Embryonic facial prominence (tissue), 1 donor: ENCODE measurements around the gene SLC15A3.
"Not testable (repeated sequence)": the region's sequence is repeated elsewhere in the genome, so short reads cannot be mapped to it uniquely, and the experiment has no call there.

Experiments
- DNase-seq: peaks from one replicate; pipeline ENCODE4 v3.0.0-alpha.2; 2016; ENCODE audit errors: extremely low spot score

The SLC15A3 gene

GRCh38 chr11:60913793-60914632 is 38.0 kb downstream of the SLC15A3 start, which contains the start of gene TMEM109:
Gene TMEM109, plus strand, starts transcription at chr11:60914158. Its CDS starts 5,536 bp downstream, at chr11:60919694.
- DNase-seq, result peak; percentile 90

GRCh38 chr11:60912851-60913528 is 39.0 kb downstream of the SLC15A3 start:
- DNase-seq, result no peak

GRCh38 chr11:60912223-60912850 is 39.6 kb downstream of the SLC15A3 start:
- no peak for DNase-seq

- DNase-seq, result no peak
Measured at GRCh38 chr11:60910711-60911380, 41.1 kb downstream of the SLC15A3 start.

- no peak for DNase-seq
Measured at GRCh38 chr11:60910281-60910687, 41.7 kb downstream of the SLC15A3 start.

- DNase-seq, result not testable (repeated sequence)
Measured at GRCh38 chr11:60909680-60910280, 42.2 kb downstream of the SLC15A3 start.

GRCh38 chr11:60908803-60909202 is 43.2 kb downstream of the SLC15A3 start:
- no peak for DNase-seq

GRCh38 chr11:60906132-60906972 is 45.6 kb downstream of the SLC15A3 start, which contains the start of gene PRPF19:
Gene PRPF19, minus strand, starts transcription at chr11:60906585. Its CDS starts 203 bp downstream, at chr11:60906382.
- peak; percentile 87 for DNase-seq

GRCh38 chr11:60905551-60906113 is 46.3 kb downstream of the SLC15A3 start:
- no peak for DNase-seq

- no peak for DNase-seq
Measured at GRCh38 chr11:60905047-60905446, 46.9 kb downstream of the SLC15A3 start.

GRCh38 chr11:60902625-60903024 is 49.4 kb downstream of the SLC15A3 start:
- DNase-seq, result no peak

GRCh38 chr11:60900673-60901404 is 51.1 kb downstream of the SLC15A3 start:
- no peak for DNase-seq

GRCh38 chr11:60899977-60900376 is 52.0 kb downstream of the SLC15A3 start:
- no peak for DNase-seq

GRCh38 chr11:60899046-60899936 is 52.7 kb downstream of the SLC15A3 start:
- no peak for DNase-seq

GRCh38 chr11:60897496-60897895 is 54.5 kb downstream of the SLC15A3 start:
- no peak for DNase-seq

- no peak for DNase-seq
Measured at GRCh38 chr11:60895687-60896086, 56.3 kb downstream of the SLC15A3 start.

GRCh38 chr11:60891103-60891741 is 60.8 kb downstream of the SLC15A3 start:
- DNase-seq, result no peak

GRCh38 chr11:60890696-60891095 is 61.3 kb downstream of the SLC15A3 start:
- DNase-seq, result no peak
